HL-60 (cell line): ENCODE measurements around the gene NOX5.

Source experiments
- DNase-seq, 2 experiments: peaks; one replicate each; pipeline ENCODE4 v3.0.0-alpha.2; 2010 to 2020; ENCODE audit warnings: low read depth in 1 of 2, low spot score in 1 of 2
- H3K27ac ChIP-seq: fragments of 250-450 bp; sonication (Bioruptor Pico); replicated peaks from 2 replicates; pipeline ENCODE4 v1.5.1; 2020; ENCODE audit warnings: mild to moderate bottlenecking, moderate library complexity
- H3K27me3 ChIP-seq: fragments of 250-450 bp; sonication (Bioruptor Pico); 2 replicates; pipeline ENCODE4 v1.5.1; 2021; ENCODE audit warnings: mild to moderate bottlenecking, moderate library complexity; ENCODE audit not compliant: insufficient read depth, poor library complexity, severe bottlenecking
- H3K4me3 ChIP-seq: replicated peaks from 2 replicates; pipeline ENCODE4 v1.5.1; 2011; ENCODE audit warnings: mild to moderate bottlenecking, control low read depth, low read length; ENCODE audit not compliant: insufficient read depth
- CTCF ChIP-seq: IDR thresholded peaks from one replicate; pipeline ENCODE4 v1.5.1; 2011; ENCODE audit warnings: low read length, control low read depth, inconsistent platforms; ENCODE audit not compliant: insufficient read depth
- GABPA ChIP-seq: IDR thresholded peaks from 2 replicates; pipeline ENCODE4 v1.6.1; 2012; ENCODE audit warnings: low read depth
- POLR2AphosphoS5 ChIP-seq: IDR thresholded peaks from 2 replicates; pipeline ENCODE4 v1.6.1; 2012; ENCODE audit warnings: low read depth
- REST ChIP-seq: IDR thresholded peaks from 2 replicates; pipeline ENCODE4 v1.6.1; 2012; ENCODE audit warnings: low read depth; ENCODE audit not compliant: insufficient replicate concordance
- SPI1 ChIP-seq: IDR thresholded peaks from 2 replicates; pipeline ENCODE4 v1.6.1; 2012; ENCODE audit warnings: low read depth, mild to moderate bottlenecking, borderline replicate concordance

NOX5 gene

GRCh38 chr15:69082554-69082953 lies 68.1 kb downstream of the NOX5 start:
- DNase-seq, result no peak

GRCh38 chr15:69084404-69085030 lies 70.0 kb downstream of the NOX5 start:
- no peak for DNase-seq
- no peaks in the 10 kb centered on the region for H3K27me3 ChIP-seq
- H3K4me3 ChIP-seq, result no peak overlapping the region
- no peak overlapping the region for H3K27ac ChIP-seq
- TF ChIP-seq CTCF (no peak), SPI1 (no peak)

More at GRCh38 chr15:69082554-69082953, 68.1 kb downstream of the NOX5 start:
- TF ChIP-seq GABPA (no peak), SPI1 (no peak), CTCF (no peak), REST (no peak), POLR2AphosphoS5 (no peak)
- Histone ChIP-seq H3K27me3 (no peaks in the 10 kb centered on the region), H3K4me3 (no peak overlapping the region), H3K27ac (no peak overlapping the region)

- Histone ChIP-seq H3K27ac (no peak overlapping the region), H3K4me3 (no peak overlapping the region), H3K27me3 (no peaks in the 10 kb centered on the region)
- TF ChIP-seq CTCF, result no peak
- TF ChIP-seq SPI1, result no peak
- TF ChIP-seq REST, result no peak
- TF ChIP-seq GABPA, result no peak
- TF ChIP-seq POLR2AphosphoS5, result no peak
- no peak for DNase-seq
These were observed 71.0 kb downstream of the NOX5 start for GRCh38 chr15:69085325-69086081.
